H1 (cell line): ENCODE results near the gene AATK. TPM values are rescaled to one million over a fixed set of nuclear protein-coding genes. Genes with fewer than 3 reads are reported as not detected.

Experiments
- CTCF ChIA-PET: fragments of 300-600 bp; sonication (Branson Sonifier 250); formaldehyde crosslinking; loops from one replicate; lab custom pipeline; 2021; ENCODE audit not compliant: partially characterized antibody; lab: Charles Lee
- POLR2A ChIA-PET: fragments of 300-600 bp; sonication (Branson Sonifier 250); formaldehyde crosslinking; loops from one replicate; lab custom pipeline; 2021; ENCODE audit warnings: inconsistent platforms; ENCODE audit not compliant: partially characterized antibody; lab: Charles Lee
- DNase-seq, 2 experiments: peaks; one replicate each; pipeline versions ENCODE4 v3.0.0 to v3.0.0-alpha.2; 2010 to 2022; ENCODE audit warnings: low spot score in 2 of 2, low read depth in 1 of 2, mixed read lengths in 1 of 2
- FAIRE-seq: peaks from 2 replicates; lab custom pipeline; 2011; peaks lifted over from hg19 to GRCh38; lab: Jason Lieb, UNC
- H2AFZ ChIP-seq: 2 replicates; pipeline ENCODE4 v1.8.1; 2012; ENCODE audit warnings: low read length, inconsistent platforms
- H2AK5ac ChIP-seq: 2 replicates; pipeline ENCODE4 v1.6.1; 2013; ENCODE audit warnings: low read depth, low read length
- H2BK120ac ChIP-seq: replicated peaks from 2 replicates; pipeline ENCODE3; 2013; ENCODE audit warnings: low read depth, low read length, inconsistent platforms
- H2BK12ac ChIP-seq: 2 replicates; pipeline ENCODE4 v1.6.1; 2013; ENCODE audit warnings: low read depth, low read length
- H2BK15ac ChIP-seq: 2 replicates; pipeline ENCODE4 v1.6.1; 2013; ENCODE audit warnings: low read length
- H2BK20ac ChIP-seq: 2 replicates; pipeline ENCODE4 v1.6.1; 2013; ENCODE audit warnings: low read length
- H2BK5ac ChIP-seq: 2 replicates; pipeline ENCODE4 v1.6.1; 2013; ENCODE audit warnings: low read depth, low read length
- H3K14ac ChIP-seq: 2 replicates; pipeline ENCODE4 v1.6.1; 2013; ENCODE audit warnings: inconsistent platforms; ENCODE audit not compliant: insufficient read length
- H3K18ac ChIP-seq: 2 replicates; pipeline ENCODE4 v1.6.1; 2013; ENCODE audit warnings: low read length; ENCODE audit errors: extremely low read depth
- H3K23ac ChIP-seq: 2 replicates; pipeline ENCODE4 v1.6.1; 2013; ENCODE audit warnings: inconsistent platforms; ENCODE audit not compliant: insufficient read length
- H3K23me2 ChIP-seq: 2 replicates; pipeline ENCODE4 v1.6.1; 2013; ENCODE audit warnings: low read depth, low read length
- H3K27ac ChIP-seq: 2 replicates; pipeline ENCODE4 v1.6.1; 2011; ENCODE audit warnings: low read depth, low read length, inconsistent platforms
- H3K27me3 ChIP-seq, 4 experiments: replicated peaks in 1 of 4; 1 replicate in 1 of 4; 2 replicates in 3 of 4; pipeline versions ENCODE4 v1.6.1 to v1.8.1; 2011 to 2013; ENCODE audit warnings: low read length in 3 of 4, mild to moderate bottlenecking in 3 of 4, inconsistent platforms in 2 of 4, mixed read lengths in 2 of 4, moderate library complexity in 1 of 4; ENCODE audit not compliant: control insufficient read depth in 3 of 4, insufficient read depth in 3 of 4; ENCODE audit errors: extremely low read depth in 1 of 4
- H3K36me3 ChIP-seq, 4 experiments: 2 replicates each; pipeline versions ENCODE4 v1.6.1 to v1.8.1; 2011 to 2013; ENCODE audit warnings: mild to moderate bottlenecking in 4 of 4, low read length in 3 of 4, moderate library complexity in 2 of 4, control low read depth in 1 of 4, inconsistent platforms in 1 of 4; ENCODE audit not compliant: insufficient read depth in 4 of 4, control insufficient read depth in 2 of 4
- H3K4ac ChIP-seq: replicated peaks from 2 replicates; pipeline ENCODE3; 2013; ENCODE audit warnings: low read length, low read depth, mixed read lengths, inconsistent platforms; ENCODE audit not compliant: insufficient read length
- H3K4me1 ChIP-seq, 4 experiments: replicated peaks in 1 of 4; 1 replicate in 1 of 4; 2 replicates in 3 of 4; pipeline versions ENCODE4 v1.6.1 to v1.8.1; 2011 to 2013; ENCODE audit warnings: low read length in 3 of 4, inconsistent platforms in 2 of 4, mixed read lengths in 1 of 4; ENCODE audit not compliant: insufficient read depth in 4 of 4, control insufficient read depth in 3 of 4
- H3K4me2 ChIP-seq, 2 experiments: 2 replicates each; pipeline versions ENCODE4 v1.6.1 to v1.8.1; 2011 to 2013; ENCODE audit warnings: low read depth in 2 of 2, low read length in 2 of 2, control low read depth in 1 of 2, inconsistent platforms in 1 of 2, mild to moderate bottlenecking in 1 of 2; ENCODE audit not compliant: insufficient read depth in 1 of 2
- H3K4me3 ChIP-seq, 4 experiments: fragments of 200-600, 300-600 bp in 1 of 4; sonication (generic), shearing (Covaris generic), sonication (Bioruptor Twin) in 1 of 4; 2 replicates each; pipeline versions ENCODE4 v1.5.1 to v1.8.1; 2011 to 2016; ENCODE audit warnings: low read length in 4 of 4, low read depth in 3 of 4, control low read depth in 2 of 4, inconsistent platforms in 2 of 4, mild to moderate bottlenecking in 2 of 4, mixed read lengths in 1 of 4, moderate library complexity in 1 of 4; ENCODE audit not compliant: insufficient read depth in 2 of 4; ENCODE audit errors: extremely low read depth in 1 of 4
- H3K56ac ChIP-seq: replicated peaks from 2 replicates; pipeline ENCODE3; 2013; ENCODE audit warnings: low read depth, mild to moderate bottlenecking, mixed read lengths, low read length, inconsistent platforms; ENCODE audit not compliant: insufficient read length
- H3K79me1 ChIP-seq: 2 replicates; pipeline ENCODE4 v1.6.1; 2013; ENCODE audit warnings: low read depth, low read length, control low read depth
- H3K79me2 ChIP-seq, 2 experiments: 2 replicates each; pipeline versions ENCODE4 v1.6.1 to v1.8.1; 2012 to 2013; ENCODE audit warnings: low read length in 2 of 2, mild to moderate bottlenecking in 2 of 2, inconsistent platforms in 1 of 2; ENCODE audit not compliant: insufficient read depth in 2 of 2, control insufficient read depth in 1 of 2
- H3K9ac ChIP-seq, 4 experiments: replicated peaks in 1 of 4; 1 replicate in 1 of 4; 2 replicates in 3 of 4; pipeline versions ENCODE4 v1.6.1 to v1.8.1; 2011 to 2013; ENCODE audit warnings: low read depth in 3 of 4, low read length in 3 of 4, control low read depth in 2 of 4, mild to moderate bottlenecking in 2 of 4, moderate library complexity in 2 of 4, inconsistent platforms in 1 of 4; ENCODE audit errors: extremely low read depth in 1 of 4
- H3K9me3 ChIP-seq, 2 experiments: 2 replicates each; pipeline versions ENCODE4 v1.6.1 to v1.8.1; 2012 to 2013; ENCODE audit warnings: mild to moderate bottlenecking in 2 of 2, moderate library complexity in 2 of 2, control low read depth in 1 of 2, inconsistent platforms in 1 of 2, low read depth in 1 of 2, low read length in 1 of 2, mixed read lengths in 1 of 2; ENCODE audit not compliant: insufficient read depth in 2 of 2
- H4K20me1 ChIP-seq, 2 experiments: replicated peaks in 1 of 2; 2 replicates each; pipeline versions ENCODE3 to v1.8.1; 2011 to 2013; ENCODE audit warnings: inconsistent platforms in 2 of 2, low read length in 2 of 2, mild to moderate bottlenecking in 1 of 2; ENCODE audit not compliant: insufficient read depth in 2 of 2, control insufficient read depth in 1 of 2
- H4K5ac ChIP-seq: 2 replicates; pipeline ENCODE4 v1.6.1; 2013; ENCODE audit warnings: low read length, low read depth, mixed read lengths, inconsistent platforms; ENCODE audit not compliant: insufficient read length
- H4K8ac ChIP-seq: 2 replicates; pipeline ENCODE4 v1.8.0; 2013; ENCODE audit warnings: mild to moderate bottlenecking, moderate library complexity, low read length, inconsistent platforms; ENCODE audit not compliant: insufficient read depth; ENCODE audit errors: extremely low read depth
- H4K91ac ChIP-seq: replicated peaks from 2 replicates; pipeline ENCODE3; 2013; ENCODE audit warnings: low read length, mixed read lengths, inconsistent platforms; ENCODE audit not compliant: insufficient read length
- PHF8 ChIP-seq: fragments of 200-600 bp; sonication (generic); conservative IDR thresholded peaks from 2 replicates; pipeline ENCODE4 v1.7.1; 2012; ENCODE audit warnings: low read depth, mild to moderate bottlenecking, inconsistent platforms, low read length, moderate library complexity
- WGBS, 2 experiments: shearing (Covaris generic) in 1 of 2; methylation state at CpG; one replicate each; pipeline versions ENCODE4 v1.1.6 to v1.1.7; 2013 to 2015; ENCODE audit warnings: low lambda C conversion rate in 2 of 2, mixed read lengths in 2 of 2, inconsistent platforms in 1 of 2, low coverage in 1 of 2, missing lambda C conversion rate in 1 of 2; ENCODE audit not compliant: insufficient replicate concordance in 2 of 2, insufficient coverage in 1 of 2, insufficient read length in 1 of 2; ENCODE audit errors: extremely low coverage in 1 of 2, missing lambda C conversion rate in 1 of 2; 5-methylcytosine and 5-hydroxymethylcytosine counted together
- polyA plus RNA-seq, 7 experiments: library from polyadenylated mRNA; depleted of rRNA in 3 of 7; stranded (reverse) in 5 of 7; unstranded in 2 of 7; fragments of >200 nt in 5 of 7; fragments of 200-250 nt in 2 of 7; gene quantifications; 1 replicate in 5 of 7; 2 replicates in 1 of 7; 4 replicates in 1 of 7; pipeline versions ENCODE4 v1.2.1 to v1.2.3, GENCODE V29; 2011 to 2013; ENCODE audit warnings: missing spikeins in 2 of 7, mixed read lengths in 2 of 7
- total RNA-seq: library from RNA; stranded (reverse); fragmentation: NEBNext Ultra II Directional; extraction: Animal tissue kit (Norgen Biotek cat#: 25700); gene quantifications from 2 replicates; pipeline ENCODE4 v1.2.1, GENCODE V29; 2021

The AATK gene
- total and polyA plus RNA-seq, 2 of the 8 experiments (the other 6 are each of a cell fraction or from before 2014, with no cell fraction given) = 1.7 to 3.5 TPM

GRCh38 chr17:81173762-81174155, 7.7 kb upstream of the AATK start:
- Histone ChIP-seq H3K36me3 (no peaks in the 10 kb centered on the region; a peak in 1 of 8 replicates), H3K9me3 (no peaks in the 10 kb centered on the region), H3K4me2 (no peak overlapping the region), H3K23ac (no peak overlapping the region), H2BK15ac (no peak overlapping the region), H4K5ac (no peak overlapping the region), H3K4me3 (no peak overlapping the region), H2BK5ac (no peak overlapping the region), H4K8ac (no peak overlapping the region), H3K9ac (no peak overlapping the region), H2BK12ac (no peak overlapping the region), H2AFZ (no peak overlapping the region), H3K4ac (no peak overlapping the region), H3K79me1 (no peaks in the 10 kb centered on the region; the same call in 1 of the 2 replicates), H3K27me3 (no peaks in the 10 kb centered on the region; a peak in 1 of 7 replicates), H3K56ac (no peak overlapping the region), H2AK5ac (no peak overlapping the region), H3K79me2 (peaks cover 0 to 4% of the 10 kb centered on the region in 2 experiments; a peak in 2 of 4 replicates), H4K20me1 (peaks cover 0 to 8% of the 10 kb centered on the region in 2 experiments), H2BK120ac (no peak overlapping the region), H3K14ac (no peak overlapping the region), H3K27ac (no peak overlapping the region), H3K4me1 (no peaks in the 10 kb centered on the region), H2BK20ac (no peak overlapping the region), H3K23me2 (peaks cover 6% of the 10 kb centered on the region), H4K91ac (no peak overlapping the region), H3K18ac (no peak overlapping the region)
- FAIRE-seq (no peak), DNase-seq (no peak)
- CTCF ChIA-PET = interaction anchor here (1.0 kb wide), 1 partner anchor 31 kb away, joined by 3 read pairs; no protein-coding TSS in a partner anchor
- POLR2A ChIA-PET = no interaction called here
- WGBS, 2 experiments = 83% methylated on average over 1 of the region's 1 CpG; no CpG with 5 or more reads in 1 of the 2 experiments
- TF ChIP-seq PHF8 = no peak
